BJ (cell line): ENCODE measurements around the gene PCP4. TPM values are rescaled to one million over a fixed set of nuclear protein-coding genes. Genes with fewer than 3 reads are reported as not detected.

Experiments used
- polyA plus RNA-seq: library from polyadenylated mRNA; depleted of rRNA; stranded (reverse); fragments of >200 nt; gene quantifications from 2 replicates; pipeline ENCODE4 v1.2.3, GENCODE V29; 2011; rRNA removed

PCP4 gene
- polyA plus RNA-seq, 1 experiment, result not detected

Other genes with a start within 250 kb of the PCP4 start
- gene IGSF5, start 122.3 kb upstream of the PCP4 start, polyA plus RNA-seq, result not detected in 2 replicates